HG03575 (cell line): ENCODE measurements around the gene TBC1D3B.
"Not testable (repeated sequence)": the region's sequence is repeated elsewhere in the genome, so short reads cannot be mapped to it uniquely, and the experiment has no call there.

Experiments
- ATAC-seq: cut with Tn5 transposase; IDR thresholded peaks from one replicate; pipeline ENCODE4 v1.9.1; 2021; ENCODE audit not compliant: unreplicated experiment, insufficient number of reproducible peaks, low FRiP score; ENCODE audit errors: extremely low read depth

TBC1D3B gene

DNA sequence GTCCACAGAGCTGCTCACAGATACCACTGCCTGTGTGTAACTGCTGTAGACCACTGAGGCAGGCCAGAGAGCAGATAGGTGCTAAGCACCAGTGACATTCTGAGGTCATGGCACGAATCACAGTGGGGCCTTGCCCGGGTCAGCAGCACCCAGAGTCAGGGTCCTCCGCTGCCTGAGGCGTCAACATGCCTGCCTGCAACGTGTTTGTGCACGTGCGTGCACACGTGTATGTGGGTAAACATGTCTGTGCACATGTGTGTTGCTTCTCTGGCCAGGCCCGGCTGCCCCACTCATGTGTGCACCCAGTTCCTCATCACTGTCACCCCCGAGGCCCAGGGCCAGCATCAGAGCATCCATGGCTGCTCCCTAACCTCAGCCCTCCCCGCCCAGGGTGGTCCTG is at the start of gene TBC1D3B:
TSS of gene TBC1D3B (minus strand) at position 101 of the 400 bp plus-strand sequence. CDS start 1,586 bp downstream, outside the sequence.
- ATAC-seq, result not testable (repeated sequence)

DNA sequence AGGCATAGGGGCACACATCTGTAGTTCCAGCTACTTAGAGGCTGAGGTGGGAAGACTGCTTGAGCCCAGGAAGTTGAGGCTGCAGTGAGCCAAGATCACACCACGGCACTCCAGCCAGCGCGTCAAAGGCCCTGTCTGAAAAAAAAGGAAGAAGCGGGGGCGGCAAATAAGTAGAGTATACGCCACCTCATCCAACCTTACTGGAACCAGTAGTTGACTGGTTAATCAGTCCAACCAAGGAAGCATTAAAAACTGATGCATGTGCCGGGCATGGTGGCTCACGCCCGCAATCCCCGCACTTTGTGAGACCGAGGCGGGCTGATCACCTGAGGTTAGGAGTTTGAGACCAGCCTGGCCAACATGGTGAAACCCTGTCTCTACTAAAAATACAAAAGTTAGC is 46.5 kb upstream of the TBC1D3B start:
- ATAC-seq, result not testable (repeated sequence)

- ATAC-seq, result not testable (repeated sequence)
These were observed 45.2 kb upstream of the TBC1D3B start for GRCh38 chr17:36221581-36222100.

DNA sequence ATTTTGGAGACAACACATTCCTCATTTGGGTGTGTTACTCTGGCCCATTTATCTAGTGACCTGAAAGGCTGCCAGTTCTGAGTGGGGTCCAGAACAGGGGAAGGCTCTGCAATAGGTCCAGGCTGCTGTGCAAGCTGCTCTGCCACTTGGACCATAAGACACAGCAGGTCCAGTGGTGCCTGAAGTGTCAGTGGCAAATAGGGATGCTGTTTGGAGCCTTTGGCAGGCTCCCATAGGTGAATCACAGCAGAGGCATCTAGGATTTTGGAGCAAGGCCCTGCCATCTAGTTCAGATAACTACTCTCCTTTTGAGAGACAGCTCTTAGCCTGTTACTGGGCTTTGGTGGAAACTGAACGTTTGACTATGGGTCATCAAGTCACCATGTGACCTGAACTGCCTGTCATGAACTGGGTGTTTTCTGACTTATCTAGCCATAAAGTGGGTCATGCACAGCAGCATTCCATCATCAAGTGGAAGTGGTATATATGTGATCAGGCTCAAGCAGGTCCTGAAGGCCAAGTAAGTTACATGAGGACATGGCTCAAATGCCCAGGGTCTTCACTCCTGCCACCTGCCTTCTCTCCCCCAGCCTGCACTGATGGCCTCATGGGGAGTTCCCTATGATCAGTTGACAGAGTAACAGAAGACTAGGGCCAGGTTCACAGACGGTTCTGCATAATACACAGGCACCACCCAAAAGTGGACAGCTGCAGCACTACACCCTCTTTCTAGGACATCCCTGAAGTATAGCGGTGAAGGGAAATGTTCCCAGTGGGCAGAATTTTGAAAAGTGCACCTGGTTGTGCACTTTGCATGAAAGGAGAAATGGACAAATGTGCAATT is 44.5 kb upstream of the TBC1D3B start:
- ATAC-seq, result not testable (repeated sequence)

DNA sequence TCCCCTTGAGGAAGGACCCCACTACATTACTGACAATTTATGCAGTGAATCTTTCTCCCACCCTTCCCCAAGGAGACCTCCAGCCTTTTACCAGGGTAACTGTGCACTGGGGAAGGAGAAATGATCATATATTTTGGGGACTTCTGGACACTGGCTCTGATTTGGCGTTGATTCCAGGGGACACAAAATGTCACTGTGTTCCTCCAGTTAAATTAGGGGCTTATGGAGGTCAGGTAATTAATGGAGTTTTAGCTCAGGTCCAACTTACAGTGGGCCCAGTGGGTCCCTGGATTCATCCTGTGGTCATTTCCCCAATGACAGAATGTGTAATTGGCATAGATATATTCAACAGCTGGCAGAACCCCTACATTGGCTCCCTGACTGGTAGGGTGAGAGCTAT is 43.1 kb upstream of the TBC1D3B start:
- not testable (repeated sequence) for ATAC-seq

DNA sequence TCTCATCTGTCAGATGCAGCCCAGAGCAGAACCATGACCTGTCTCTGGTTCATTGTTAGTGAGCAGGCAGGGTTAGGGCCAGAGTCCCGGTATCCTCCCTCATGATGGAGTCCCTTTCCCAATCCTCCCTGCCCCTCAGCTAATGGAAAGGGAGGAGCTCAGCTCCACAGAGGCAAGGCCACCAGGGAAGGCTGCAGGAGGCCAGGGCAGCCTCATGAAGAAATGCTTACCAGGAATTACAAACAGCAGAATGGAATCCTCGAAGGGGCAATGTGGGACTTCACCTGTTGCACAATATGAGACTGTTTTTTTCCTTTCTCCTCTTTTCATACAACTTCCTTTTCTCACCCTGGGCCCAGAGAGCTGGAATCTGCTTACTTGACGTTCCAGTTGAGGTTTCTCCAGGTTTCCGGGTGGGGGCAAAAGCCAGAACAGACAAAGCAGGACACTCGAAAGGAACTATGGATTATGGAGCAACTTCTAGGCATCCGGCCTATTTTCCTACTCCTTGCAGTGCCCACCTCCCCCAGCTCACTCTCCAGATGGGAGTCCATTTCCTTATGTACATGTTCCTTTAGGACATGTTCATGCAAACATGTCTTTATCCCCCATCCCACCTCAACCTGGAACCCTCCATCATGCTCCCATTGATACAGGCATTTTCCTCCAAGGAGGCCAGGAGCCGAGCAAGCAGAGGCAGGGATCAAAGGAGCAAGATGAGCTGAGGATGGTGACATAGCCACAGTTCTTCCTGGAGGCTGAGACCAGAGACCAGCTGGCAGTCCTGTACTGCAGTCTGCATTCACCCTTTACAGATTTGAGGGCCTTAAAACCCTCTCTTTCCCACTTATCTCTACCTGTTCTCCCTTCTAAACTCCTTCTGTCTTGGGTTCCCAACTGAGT is 39.2 kb upstream of the TBC1D3B start:
- not testable (repeated sequence) for ATAC-seq

DNA sequence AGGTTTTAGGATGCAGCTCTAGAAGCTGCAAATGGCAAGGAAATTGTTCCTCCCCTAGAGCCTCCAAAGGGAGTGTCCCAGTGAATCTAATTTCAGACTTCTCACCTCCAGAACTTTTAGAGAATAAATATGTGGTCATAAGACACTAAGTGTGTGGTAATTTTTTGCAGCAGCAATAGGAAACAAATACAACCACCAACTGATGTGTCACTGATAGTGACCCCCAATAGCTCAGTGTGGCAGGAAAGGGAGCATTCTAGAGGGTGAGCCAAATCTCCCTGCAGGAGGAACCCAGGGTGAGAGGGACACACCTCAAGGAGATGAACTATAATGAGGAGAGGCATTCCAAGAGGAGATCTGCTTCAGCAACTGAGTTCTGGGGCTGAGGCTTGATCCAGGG is 38.5 kb upstream of the TBC1D3B start:
- ATAC-seq, result no peak

GRCh38 chr17:36213695-36214094 is 37.3 kb upstream of the TBC1D3B start:
- no peak for ATAC-seq

GRCh38 chr17:36212966-36213365 is 36.5 kb upstream of the TBC1D3B start:
- no peak for ATAC-seq

- ATAC-seq, result no peak
These were observed 35.8 kb upstream of the TBC1D3B start for GRCh38 chr17:36212272-36212605.

DNA sequence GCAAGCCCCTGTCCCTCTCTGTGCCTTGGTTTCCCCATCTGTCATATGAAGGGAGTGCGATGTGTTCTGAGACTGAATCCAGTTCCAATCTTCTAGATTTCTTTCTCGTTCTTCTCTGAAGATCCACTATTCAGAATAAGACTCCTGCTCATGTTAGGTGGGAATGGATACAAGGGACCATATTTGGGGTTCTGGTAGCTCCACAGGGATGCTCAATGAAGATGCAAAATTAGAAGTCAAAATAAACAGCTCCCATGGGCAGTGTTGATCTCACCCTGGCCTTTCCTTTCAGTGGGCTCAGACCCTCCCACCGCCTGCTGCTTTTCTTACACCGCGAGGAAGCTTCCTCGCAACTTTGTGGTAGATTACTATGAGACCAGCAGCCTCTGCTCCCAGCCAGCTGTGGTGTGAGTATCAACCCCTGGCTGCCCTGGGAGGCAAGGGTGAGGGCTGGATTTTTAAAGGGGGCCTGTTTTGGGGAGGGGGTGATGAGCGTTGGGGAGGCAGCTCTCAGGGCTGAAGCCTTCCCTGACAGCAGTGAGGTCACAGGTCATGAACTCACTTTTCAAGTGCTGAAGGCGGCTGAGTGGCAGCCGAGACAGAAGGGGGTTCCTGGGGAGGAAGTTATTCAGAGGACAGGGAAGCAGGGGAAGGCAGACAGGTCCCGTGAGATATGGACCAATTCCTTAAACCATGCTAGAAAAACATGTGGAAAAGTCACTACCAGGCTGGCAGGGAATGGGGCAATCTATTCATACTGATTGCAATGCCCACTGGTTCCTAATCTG is 35.2 kb upstream of the TBC1D3B start:
- not testable (repeated sequence) for ATAC-seq

DNA sequence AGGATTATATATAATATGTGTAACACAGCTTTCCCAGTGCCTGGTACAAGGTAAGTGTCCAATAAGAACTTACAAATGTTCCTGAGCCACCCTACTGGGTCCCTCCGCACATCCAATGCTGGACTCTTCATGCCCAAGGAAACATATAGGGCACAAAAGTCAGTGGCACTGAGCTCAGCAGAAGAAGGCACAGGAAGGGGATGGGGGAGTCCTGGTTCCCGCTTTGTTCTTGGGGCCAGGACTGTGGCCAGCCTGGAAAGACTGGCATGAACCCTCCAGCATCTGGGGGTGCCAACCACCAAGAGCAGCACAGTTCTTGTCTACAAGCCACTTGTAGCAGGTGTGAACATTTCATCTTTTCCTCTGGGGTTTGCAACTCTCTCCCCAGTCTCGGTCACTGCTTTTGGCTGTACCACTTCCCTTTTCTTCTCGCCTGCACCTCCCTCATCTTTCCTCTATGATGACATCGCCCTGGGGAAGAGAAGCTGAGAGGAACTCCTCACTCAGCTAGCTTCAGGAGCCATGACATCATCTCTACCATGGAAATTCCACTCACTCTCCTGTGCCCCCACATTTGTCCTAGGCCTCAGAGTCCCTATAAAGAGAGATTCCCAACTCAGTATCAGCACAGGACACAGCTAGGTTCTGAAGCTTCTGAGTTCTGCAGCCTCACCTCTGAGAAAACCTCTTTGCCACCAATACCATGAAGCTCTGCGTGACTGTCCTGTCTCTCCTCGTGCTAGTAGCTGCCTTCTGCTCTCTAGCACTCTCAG is 34.2 kb upstream of the TBC1D3B start, which contains the start of gene CCL4L2:
TSS of gene CCL4L2 (plus strand) at position 625 of the 773 bp plus-strand sequence.
- peak; percentile 35 for ATAC-seq

- no peak for ATAC-seq
These were observed 33.1 kb upstream of the TBC1D3B start for GRCh38 chr17:36209575-36209974.

- ATAC-seq, result not testable (repeated sequence)
These were observed 30.9 kb upstream of the TBC1D3B start for GRCh38 chr17:36207383-36207782.

DNA sequence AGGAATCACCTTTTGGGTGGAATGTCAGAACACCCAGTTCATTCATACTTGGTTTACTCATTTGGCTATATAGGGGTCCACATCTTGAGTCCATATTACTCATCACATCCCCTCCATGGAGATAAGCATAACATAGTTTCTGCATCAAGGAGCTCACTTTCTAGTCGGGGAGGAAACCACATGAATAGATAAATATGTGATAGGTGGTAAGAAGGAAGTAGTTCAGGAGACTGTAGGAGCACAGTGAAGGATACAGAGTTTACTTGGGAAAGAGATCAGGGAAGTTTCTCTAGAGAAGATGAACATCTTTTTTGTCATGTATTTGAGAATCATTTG is 30.0 kb upstream of the TBC1D3B start:
- not testable (repeated sequence) for ATAC-seq

- ATAC-seq, result no peak
These were observed 29.4 kb upstream of the TBC1D3B start for GRCh38 chr17:36205637-36206485.

DNA sequence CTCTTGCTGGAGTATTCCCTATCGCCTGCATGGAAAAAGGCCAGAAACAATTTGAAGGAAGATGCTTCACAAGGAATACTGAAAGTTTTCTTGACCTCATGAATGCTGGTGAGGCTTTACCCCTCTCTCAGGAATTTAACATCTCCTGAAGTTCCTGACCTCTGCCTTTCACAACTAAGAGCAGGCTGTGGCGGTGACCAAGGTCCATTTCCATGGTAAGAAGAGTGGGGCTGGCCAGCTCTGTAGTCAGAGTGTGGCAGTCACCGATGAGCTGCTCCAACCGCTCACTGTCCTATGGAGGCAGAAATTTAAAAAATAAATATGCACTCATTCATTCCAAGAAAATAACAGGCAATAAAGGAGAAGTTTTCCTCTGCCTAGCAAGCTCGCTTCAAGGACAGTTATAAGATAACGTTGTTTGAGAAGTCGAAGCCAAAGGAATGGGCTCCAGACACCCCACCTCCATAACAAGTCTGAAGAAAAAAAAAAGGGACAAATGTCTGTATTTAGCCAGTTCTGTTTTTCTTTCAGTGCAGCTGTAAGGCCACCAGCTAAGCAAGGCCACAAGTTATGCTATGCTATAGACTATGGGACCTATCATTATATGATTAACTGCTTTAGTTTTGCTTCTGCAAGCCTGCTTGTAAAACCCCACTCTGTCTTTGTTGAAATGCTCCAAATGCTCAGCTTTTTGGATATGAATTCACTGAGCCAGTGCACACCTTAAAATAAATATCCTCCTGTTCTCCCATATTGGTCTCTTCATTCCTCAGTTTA is 28.5 kb upstream of the TBC1D3B start:
- no peak for ATAC-seq
